H1 (cell line): ENCODE measurements around the gene ATAD3B. TPM values are rescaled to one million over a fixed set of nuclear protein-coding genes. Genes with fewer than 3 reads are reported as not detected.
A peak's percentile ranks its signal among the peaks of the same experiment; 100 is the strongest.

Experiments used
- CTCF ChIA-PET: fragments of 300-600 bp; sonication (Branson Sonifier 250); formaldehyde crosslinking; loops from one replicate; lab custom pipeline; 2021; ENCODE audit not compliant: partially characterized antibody; lab: Charles Lee
- POLR2A ChIA-PET: fragments of 300-600 bp; sonication (Branson Sonifier 250); formaldehyde crosslinking; loops from one replicate; lab custom pipeline; 2021; ENCODE audit warnings: inconsistent platforms; ENCODE audit not compliant: partially characterized antibody; lab: Charles Lee
- DNase-seq, 2 experiments: peaks; one replicate each; pipeline versions ENCODE4 v3.0.0 to v3.0.0-alpha.2; 2010 to 2022; ENCODE audit warnings: low spot score in 2 of 2, low read depth in 1 of 2, mixed read lengths in 1 of 2
- FAIRE-seq: peaks from 2 replicates; lab custom pipeline; 2011; peaks lifted over from hg19 to GRCh38; lab: Jason Lieb, UNC
- H2AFZ ChIP-seq: 2 replicates; pipeline ENCODE4 v1.8.1; 2012; ENCODE audit warnings: low read length, inconsistent platforms
- H2AK5ac ChIP-seq: 2 replicates; pipeline ENCODE4 v1.6.1; 2013; ENCODE audit warnings: low read depth, low read length
- H2BK120ac ChIP-seq: replicated peaks from 2 replicates; pipeline ENCODE3; 2013; ENCODE audit warnings: low read depth, low read length, inconsistent platforms
- H2BK12ac ChIP-seq: 2 replicates; pipeline ENCODE4 v1.6.1; 2013; ENCODE audit warnings: low read depth, low read length
- H2BK15ac ChIP-seq: 2 replicates; pipeline ENCODE4 v1.6.1; 2013; ENCODE audit warnings: low read length
- H2BK20ac ChIP-seq: 2 replicates; pipeline ENCODE4 v1.6.1; 2013; ENCODE audit warnings: low read length
- H2BK5ac ChIP-seq: 2 replicates; pipeline ENCODE4 v1.6.1; 2013; ENCODE audit warnings: low read depth, low read length
- H3K14ac ChIP-seq: 2 replicates; pipeline ENCODE4 v1.6.1; 2013; ENCODE audit warnings: inconsistent platforms; ENCODE audit not compliant: insufficient read length
- H3K18ac ChIP-seq: 2 replicates; pipeline ENCODE4 v1.6.1; 2013; ENCODE audit warnings: low read length; ENCODE audit errors: extremely low read depth
- H3K23ac ChIP-seq: 2 replicates; pipeline ENCODE4 v1.6.1; 2013; ENCODE audit warnings: inconsistent platforms; ENCODE audit not compliant: insufficient read length
- H3K23me2 ChIP-seq: 2 replicates; pipeline ENCODE4 v1.6.1; 2013; ENCODE audit warnings: low read depth, low read length
- H3K27ac ChIP-seq: 2 replicates; pipeline ENCODE4 v1.6.1; 2011; ENCODE audit warnings: low read depth, low read length, inconsistent platforms
- H3K27me3 ChIP-seq, 4 experiments: replicated peaks in 1 of 4; 1 replicate in 1 of 4; 2 replicates in 3 of 4; pipeline versions ENCODE4 v1.6.1 to v1.8.1; 2011 to 2013; ENCODE audit warnings: low read length in 3 of 4, mild to moderate bottlenecking in 3 of 4, inconsistent platforms in 2 of 4, mixed read lengths in 2 of 4, moderate library complexity in 1 of 4; ENCODE audit not compliant: control insufficient read depth in 3 of 4, insufficient read depth in 3 of 4; ENCODE audit errors: extremely low read depth in 1 of 4
- H3K36me3 ChIP-seq, 4 experiments: 2 replicates each; pipeline versions ENCODE4 v1.6.1 to v1.8.1; 2011 to 2013; ENCODE audit warnings: mild to moderate bottlenecking in 4 of 4, low read length in 3 of 4, moderate library complexity in 2 of 4, control low read depth in 1 of 4, inconsistent platforms in 1 of 4; ENCODE audit not compliant: insufficient read depth in 4 of 4, control insufficient read depth in 2 of 4
- H3K4ac ChIP-seq: replicated peaks from 2 replicates; pipeline ENCODE3; 2013; ENCODE audit warnings: low read length, low read depth, mixed read lengths, inconsistent platforms; ENCODE audit not compliant: insufficient read length
- H3K4me1 ChIP-seq, 4 experiments: replicated peaks in 1 of 4; 1 replicate in 1 of 4; 2 replicates in 3 of 4; pipeline versions ENCODE4 v1.6.1 to v1.8.1; 2011 to 2013; ENCODE audit warnings: low read length in 3 of 4, inconsistent platforms in 2 of 4, mixed read lengths in 1 of 4; ENCODE audit not compliant: insufficient read depth in 4 of 4, control insufficient read depth in 3 of 4
- H3K4me2 ChIP-seq, 2 experiments: 2 replicates each; pipeline versions ENCODE4 v1.6.1 to v1.8.1; 2011 to 2013; ENCODE audit warnings: low read depth in 2 of 2, low read length in 2 of 2, control low read depth in 1 of 2, inconsistent platforms in 1 of 2, mild to moderate bottlenecking in 1 of 2; ENCODE audit not compliant: insufficient read depth in 1 of 2
- H3K4me3 ChIP-seq, 4 experiments: fragments of 200-600, 300-600 bp in 1 of 4; sonication (generic), shearing (Covaris generic), sonication (Bioruptor Twin) in 1 of 4; 2 replicates each; pipeline versions ENCODE4 v1.5.1 to v1.8.1; 2011 to 2016; ENCODE audit warnings: low read length in 4 of 4, low read depth in 3 of 4, control low read depth in 2 of 4, inconsistent platforms in 2 of 4, mild to moderate bottlenecking in 2 of 4, mixed read lengths in 1 of 4, moderate library complexity in 1 of 4; ENCODE audit not compliant: insufficient read depth in 2 of 4; ENCODE audit errors: extremely low read depth in 1 of 4
- H3K56ac ChIP-seq: replicated peaks from 2 replicates; pipeline ENCODE3; 2013; ENCODE audit warnings: low read depth, mild to moderate bottlenecking, mixed read lengths, low read length, inconsistent platforms; ENCODE audit not compliant: insufficient read length
- H3K79me1 ChIP-seq: 2 replicates; pipeline ENCODE4 v1.6.1; 2013; ENCODE audit warnings: low read depth, low read length, control low read depth
- H3K79me2 ChIP-seq, 2 experiments: 2 replicates each; pipeline versions ENCODE4 v1.6.1 to v1.8.1; 2012 to 2013; ENCODE audit warnings: low read length in 2 of 2, mild to moderate bottlenecking in 2 of 2, inconsistent platforms in 1 of 2; ENCODE audit not compliant: insufficient read depth in 2 of 2, control insufficient read depth in 1 of 2
- H3K9ac ChIP-seq, 4 experiments: replicated peaks in 1 of 4; 1 replicate in 1 of 4; 2 replicates in 3 of 4; pipeline versions ENCODE4 v1.6.1 to v1.8.1; 2011 to 2013; ENCODE audit warnings: low read depth in 3 of 4, low read length in 3 of 4, control low read depth in 2 of 4, mild to moderate bottlenecking in 2 of 4, moderate library complexity in 2 of 4, inconsistent platforms in 1 of 4; ENCODE audit errors: extremely low read depth in 1 of 4
- H3K9me3 ChIP-seq, 2 experiments: 2 replicates each; pipeline versions ENCODE4 v1.6.1 to v1.8.1; 2012 to 2013; ENCODE audit warnings: mild to moderate bottlenecking in 2 of 2, moderate library complexity in 2 of 2, control low read depth in 1 of 2, inconsistent platforms in 1 of 2, low read depth in 1 of 2, low read length in 1 of 2, mixed read lengths in 1 of 2; ENCODE audit not compliant: insufficient read depth in 2 of 2
- H4K20me1 ChIP-seq, 2 experiments: replicated peaks in 1 of 2; 2 replicates each; pipeline versions ENCODE3 to v1.8.1; 2011 to 2013; ENCODE audit warnings: inconsistent platforms in 2 of 2, low read length in 2 of 2, mild to moderate bottlenecking in 1 of 2; ENCODE audit not compliant: insufficient read depth in 2 of 2, control insufficient read depth in 1 of 2
- H4K5ac ChIP-seq: 2 replicates; pipeline ENCODE4 v1.6.1; 2013; ENCODE audit warnings: low read length, low read depth, mixed read lengths, inconsistent platforms; ENCODE audit not compliant: insufficient read length
- H4K8ac ChIP-seq: 2 replicates; pipeline ENCODE4 v1.8.0; 2013; ENCODE audit warnings: mild to moderate bottlenecking, moderate library complexity, low read length, inconsistent platforms; ENCODE audit not compliant: insufficient read depth; ENCODE audit errors: extremely low read depth
- H4K91ac ChIP-seq: replicated peaks from 2 replicates; pipeline ENCODE3; 2013; ENCODE audit warnings: low read length, mixed read lengths, inconsistent platforms; ENCODE audit not compliant: insufficient read length
- CHD1 ChIP-seq: IDR thresholded peaks from 2 replicates; pipeline ENCODE4 v1.6.1; 2012; ENCODE audit warnings: low read depth, low read length, improper control_type of control experiment
- GTF2F1 ChIP-seq: IDR thresholded peaks from 2 replicates; pipeline ENCODE4 v1.6.1; 2012; ENCODE audit warnings: low read depth, low read length, improper control_type of control experiment, borderline replicate concordance
- MAX ChIP-seq: IDR thresholded peaks from 2 replicates; pipeline ENCODE4 v1.6.1; 2012; ENCODE audit warnings: inconsistent platforms
- NANOG ChIP-seq: IDR thresholded peaks from 2 replicates; pipeline ENCODE4 v1.6.1; 2011; ENCODE audit warnings: low read length, low read depth, mild to moderate bottlenecking, inconsistent platforms; ENCODE audit not compliant: insufficient read depth, poor library complexity, severe bottlenecking
- WGBS, 2 experiments: shearing (Covaris generic) in 1 of 2; methylation state at CpG; one replicate each; pipeline versions ENCODE4 v1.1.6 to v1.1.7; 2013 to 2015; ENCODE audit warnings: low lambda C conversion rate in 2 of 2, mixed read lengths in 2 of 2, inconsistent platforms in 1 of 2, low coverage in 1 of 2, missing lambda C conversion rate in 1 of 2; ENCODE audit not compliant: insufficient replicate concordance in 2 of 2, insufficient coverage in 1 of 2, insufficient read length in 1 of 2; ENCODE audit errors: extremely low coverage in 1 of 2, missing lambda C conversion rate in 1 of 2; 5-methylcytosine and 5-hydroxymethylcytosine counted together
- polyA plus RNA-seq, 7 experiments: library from polyadenylated mRNA; depleted of rRNA in 3 of 7; stranded (reverse) in 5 of 7; unstranded in 2 of 7; fragments of >200 nt in 5 of 7; fragments of 200-250 nt in 2 of 7; gene quantifications; 1 replicate in 5 of 7; 2 replicates in 1 of 7; 4 replicates in 1 of 7; pipeline versions ENCODE4 v1.2.1 to v1.2.3, GENCODE V29; 2011 to 2013; ENCODE audit warnings: missing spikeins in 2 of 7, mixed read lengths in 2 of 7
- total RNA-seq: library from RNA; stranded (reverse); fragmentation: NEBNext Ultra II Directional; extraction: Animal tissue kit (Norgen Biotek cat#: 25700); gene quantifications from 2 replicates; pipeline ENCODE4 v1.2.1, GENCODE V29; 2021

The ATAD3B gene
- total and polyA plus RNA-seq, 2 of the 8 experiments (the other 6 are each of a cell fraction or from before 2014, with no cell fraction given) = 31.3 to 63.0 TPM

GRCh38 chr1:1538334-1538733 lies 66.8 kb downstream of the ATAD3B start:
- no peak for FAIRE-seq
- ChIA-PET CTCF (interaction anchor here (1.2 to 1.7 kb wide), 2 partner anchors 13 to 59 kb away, joined by 4 to 7 read pairs; no protein-coding TSS in a partner anchor), POLR2A (interaction anchor here (0.8 to 2.2 kb wide), 5 partner anchors 9 to 152 kb away, joined by 3 to 9 read pairs (median 4); partner anchors contain the start of gene MIB2)
- Histone ChIP-seq H2AFZ (no peak overlapping the region), H3K23me2 (peaks cover 10% of the 10 kb centered on the region; the same call in 1 of the 2 replicates), H2BK12ac (no peak overlapping the region), H3K36me3 (peaks cover 2 to 23% (median 10%) of the 10 kb centered on the region in 4 experiments; a peak in 4 of 8 replicates), H3K27me3 (no peaks in the 10 kb centered on the region), H4K20me1 (peaks cover 6 to 21% of the 10 kb centered on the region in 2 experiments), H3K18ac (no peak overlapping the region), H3K4me2 (peak overlapping the region in 1 of 2 experiments; percentile 80; a peak in 1 of 4 replicates), H3K23ac (no peak overlapping the region), H3K79me2 (peaks cover 0 to 5% of the 10 kb centered on the region in 2 experiments; a peak in 1 of 4 replicates), H4K8ac (no peak overlapping the region), H2BK120ac (no peak overlapping the region), H3K14ac (no peak overlapping the region), H3K9me3 (no peaks in the 10 kb centered on the region), H2BK5ac (no peak overlapping the region), H3K4me1 (peaks cover 0 to 9% (median 3%) of the 10 kb centered on the region in 4 experiments; a peak in 3 of 7 replicates), H3K79me1 (peaks cover 7% of the 10 kb centered on the region), H2BK20ac (no peak overlapping the region), H2BK15ac (peak overlapping the region; percentile 34; the same call in 1 of the 2 replicates), H3K4ac (no peak overlapping the region), H3K56ac (no peak overlapping the region), H4K91ac (peak overlapping the region; percentile 73), H3K9ac (no peak overlapping the region), H4K5ac (no peak overlapping the region), H3K27ac (no peak overlapping the region), H2AK5ac (no peak overlapping the region), H3K4me3 (no peak overlapping the region)
- DNase-seq = no peak
- WGBS, 2 experiments = 94% methylated on average over 22 of the region's 23 CpGs; no CpG with 5 or more reads in 1 of the 2 experiments
- TF ChIP-seq GTF2F1 = no peak
- no peak for TF ChIP-seq NANOG
- TF ChIP-seq MAX = no peak
- no peak for TF ChIP-seq CHD1
